CD4-positive, alpha-beta T cell (primary cell): ENCODE results near the gene NUBP2. TPM values are rescaled to one million over a fixed set of nuclear protein-coding genes. Genes with fewer than 3 reads are reported as not detected.

ENCODE experiments used
- ATAC-seq: fragments of 200-7000 bp; cut with Tn5 transposase; one replicate; pipeline ENCODE4 v1.10.0; 2022; ENCODE audit warnings: mild to moderate bottlenecking; ENCODE audit not compliant: poor library complexity
- CTCF ChIA-PET: fragments of 350-600 bp; sonication (Branson Sonifier 250); formaldehyde crosslinking; loops from one replicate; lab custom pipeline; 2021; ENCODE audit warnings: antibody characterized with exemption, inconsistent platforms; lab: Charles Lee
- POLR2A ChIA-PET: fragments of 350-600 bp; sonication (Branson Sonifier 250); formaldehyde crosslinking; loops from one replicate; lab custom pipeline; 2021; ENCODE audit warnings: antibody characterized with exemption, inconsistent platforms; lab: Charles Lee
- DNase-seq, 14 experiments: peaks; one replicate each; pipeline ENCODE4 v3.0.0-alpha.2; 2013 to 2020; ENCODE audit warnings: mixed read lengths in 2 of 14
- H3K27ac ChIP-seq, 2 donors: one replicate each; pipeline versions ENCODE4 v1.5.1 to v1.7.0; 2013; ENCODE audit warnings: low read length in 2 of 2, low read depth in 1 of 2, mild to moderate bottlenecking in 1 of 2
- H3K27me3 ChIP-seq, 2 experiments: 1 replicate in 1 of 2; 2 replicates in 1 of 2; pipeline versions ENCODE4 v1.6.1 to v1.7.0; 2013; ENCODE audit warnings: low read length in 2 of 2, control low read depth in 1 of 2, mild to moderate bottlenecking in 1 of 2, moderate library complexity in 1 of 2; ENCODE audit not compliant: insufficient read depth in 2 of 2, control insufficient read depth in 1 of 2
- H3K36me3 ChIP-seq: one replicate; pipeline ENCODE4 v1.6.1; 2013; ENCODE audit warnings: low read length, control low read depth; ENCODE audit not compliant: insufficient read depth
- H3K4me1 ChIP-seq: one replicate; pipeline ENCODE4 v1.6.1; 2013; ENCODE audit warnings: low read length, control low read depth; ENCODE audit not compliant: insufficient read depth
- H3K4me3 ChIP-seq: one replicate; pipeline ENCODE4 v1.5.1; 2013; ENCODE audit warnings: mild to moderate bottlenecking, low read length, moderate library complexity
- H3K9me3 ChIP-seq, 2 experiments: 1 replicate in 1 of 2; 2 replicates in 1 of 2; pipeline versions ENCODE4 v1.6.1 to v1.7.0; 2013; ENCODE audit warnings: low read length in 2 of 2, mild to moderate bottlenecking in 2 of 2, control low read depth in 1 of 2, moderate library complexity in 1 of 2; ENCODE audit not compliant: control insufficient read depth in 1 of 2, insufficient read depth in 1 of 2
- H3K27ac Mint-ChIP-seq: one replicate; pipeline ENCODE4 v1.8.0; 2020; ENCODE audit warnings: mixed read lengths
- H3K27me3 Mint-ChIP-seq: one replicate; pipeline ENCODE4 v1.8.0; 2021; ENCODE audit warnings: mixed read lengths
- H3K36me3 Mint-ChIP-seq: one replicate; pipeline ENCODE4 v1.8.0; 2021; ENCODE audit warnings: low read depth, mixed read lengths
- H3K4me1 Mint-ChIP-seq: one replicate; pipeline ENCODE4 v1.8.0; 2021; ENCODE audit warnings: low read depth, mixed read lengths
- H3K4me3 Mint-ChIP-seq: one replicate; pipeline ENCODE4 v1.8.0; 2020; ENCODE audit warnings: mild to moderate bottlenecking, mixed read lengths
- H3K9me3 Mint-ChIP-seq: one replicate; pipeline ENCODE4 v1.8.0; 2020; ENCODE audit warnings: mixed read lengths
- CTCF ChIP-seq: fragments of 200-600 bp; IDR thresholded peaks from one replicate; pipeline ENCODE4 v1.8.0; 2022; ENCODE audit warnings: antibody characterized with exemption, mild to moderate bottlenecking
- intact Hi-C, 2 experiments: fragments of 100-400 bp; cut with DNase I in 1 of 2; cut with micrococcal nuclease in 1 of 2; formaldehyde crosslinking; loops; one replicate each; pipeline versions ENCODE4 v1.15.1 to v1.9.0; 2023 to 2025; cut with DNase I, micrococcal nuclease
- total RNA-seq, 174 experiments: library from RNA in 2 of 174; stranded (reverse) in 2 of 174; gene quantifications; one replicate each; pipeline ENCODE4 v1.2.3 and lab custom pipeline; 2021 to 2026

The NUBP2 gene
- total RNA-seq, 2 experiments from 2014 or later, result 36.4 to 38.1 TPM

GRCh38 chr16:1790611-1791255, 8.0 kb downstream of the NUBP2 start:
- no peak for TF ChIP-seq CTCF
- ATAC-seq, result no peak

GRCh38 chr16:1791256-1791942, 8.6 kb downstream of the NUBP2 start:
- H3K4me3 ChIP-seq, result no peak overlapping the region
- ATAC-seq (no peak), DNase-seq (peak in 1 of 14 experiments; percentile 23)
- Mint-ChIP-seq H3K9me3 (no peaks in the 10 kb centered on the region), H3K36me3 (peaks cover 7% of the 10 kb centered on the region), H3K4me3 (no peak overlapping the region), H3K4me1 (no peaks in the 10 kb centered on the region), H3K27ac (no peak overlapping the region), H3K27me3 (no peaks in the 10 kb centered on the region)
- ChIA-PET POLR2A (interaction anchor here (1.4 to 1.5 kb wide), 2 partner anchors 9 to 35 kb away, joined by 3 to 9 read pairs; partner anchors contain the start of genes HAGH, NUBP2 and SPSB3), CTCF (no interaction called here)
- peaks cover 31% of the 10 kb centered on the region for H3K36me3 ChIP-seq
- TF ChIP-seq CTCF, result no peak
- peaks cover 0 to 4% of the 10 kb centered on the region in 2 experiments for H3K9me3 ChIP-seq
- no peak overlapping the region for H3K27ac ChIP-seq
- H3K27me3 ChIP-seq, result no peaks in the 10 kb centered on the region
- intact Hi-C loops, result no loop called here
- H3K4me1 ChIP-seq, result peaks cover 2% of the 10 kb centered on the region

More at GRCh38 chr16:1790611-1791255, 8.0 kb downstream of the NUBP2 start:
- Histone ChIP-seq H3K36me3 (peaks cover 37% of the 10 kb centered on the region), H3K27me3 (no peaks in the 10 kb centered on the region), H3K4me1 (peaks cover 8% of the 10 kb centered on the region), H3K27ac (no peak overlapping the region), H3K9me3 (peaks cover 0 to 6% of the 10 kb centered on the region in 2 experiments), H3K4me3 (no peak overlapping the region)
- ChIA-PET CTCF (no interaction called here), POLR2A (interaction anchor here (1.4 to 1.5 kb wide), 2 partner anchors 8 to 35 kb away, joined by 3 to 9 read pairs; partner anchors contain the start of genes HAGH, NUBP2 and SPSB3)
- peak in 1 of 14 experiments; percentile 20 for DNase-seq
- intact Hi-C loops, result no loop called here
- Mint-ChIP-seq H3K9me3 (no peaks in the 10 kb centered on the region), H3K36me3 (peaks cover 7% of the 10 kb centered on the region), H3K4me3 (no peak overlapping the region), H3K27ac (no peak overlapping the region), H3K4me1 (no peaks in the 10 kb centered on the region), H3K27me3 (no peaks in the 10 kb centered on the region)

GRCh38 chr16:1791943-1792812, 9.4 kb downstream of the NUBP2 start:
- no peak for ATAC-seq
- H3K9me3 Mint-ChIP-seq, result peaks cover 1% of the 10 kb centered on the region
- POLR2A ChIA-PET, result interaction anchor here (1.4 to 2.2 kb wide), 3 partner anchors 10 to 34 kb away, joined by 3 to 9 read pairs (median 9); partner anchors contain the start of genes HAGH, NUBP2 and SPSB3
- H3K27ac Mint-ChIP-seq, result no peak overlapping the region
- Histone ChIP-seq H3K4me1 (no peaks in the 10 kb centered on the region), H3K27me3 (no peaks in the 10 kb centered on the region), H3K27ac (no peak overlapping the region), H3K36me3 (peaks cover 23% of the 10 kb centered on the region), H3K4me3 (no peak overlapping the region), H3K9me3 (no peaks in the 10 kb centered on the region)
- no peaks in the 10 kb centered on the region for H3K4me1 Mint-ChIP-seq
- no peak for TF ChIP-seq CTCF
- CTCF ChIA-PET, result no interaction called here
- DNase-seq, result peak in 1 of 14 experiments; percentile 27
- intact Hi-C loops, result no loop called here
- H3K36me3 Mint-ChIP-seq, result peaks cover 8% of the 10 kb centered on the region
- H3K27me3 Mint-ChIP-seq, result no peaks in the 10 kb centered on the region
- H3K4me3 Mint-ChIP-seq, result no peak overlapping the region
